Lung (tissue), 12 donors: ENCODE data around the gene RAPGEF2. TPM values are rescaled to one million over a fixed set of nuclear protein-coding genes. Genes with fewer than 3 reads are reported as not detected.
A peak's percentile ranks its signal among the peaks of the same experiment; 100 is the strongest.

ENCODE experiments used
- ATAC-seq: fragments of 200-7000 bp; cut with Tn5 transposase; one replicate; pipeline ENCODE4 v1.9.1; 2020; ENCODE audit warnings: moderate number of reproducible peaks; ENCODE audit not compliant: insufficient read depth, low FRiP score
- DNase-seq, 3 donors: peaks; one replicate each; pipeline ENCODE4 v3.0.0-alpha.2; 2013 to 2017
- H3K27ac ChIP-seq, 2 donors: one replicate each; pipeline ENCODE4 v1.5.1; 2013; ENCODE audit warnings: mild to moderate bottlenecking in 2 of 2, moderate library complexity in 2 of 2, control low read depth in 1 of 2, inconsistent platforms in 1 of 2, low read depth in 1 of 2, low read length in 1 of 2
- H3K27me3 ChIP-seq, 3 donors: one replicate each; pipeline ENCODE4 v1.5.1; 2013; ENCODE audit warnings: low read length in 2 of 3; ENCODE audit not compliant: control insufficient read depth in 3 of 3, insufficient read depth in 3 of 3
- H3K36me3 ChIP-seq, 4 donors: one replicate each; pipeline ENCODE4 v1.5.1; 2013; ENCODE audit warnings: low read length in 4 of 4, mild to moderate bottlenecking in 1 of 4, moderate library complexity in 1 of 4; ENCODE audit not compliant: control insufficient read depth in 4 of 4, insufficient read depth in 4 of 4
- H3K4me1 ChIP-seq, 5 donors: one replicate each; pipeline ENCODE4 v1.5.1; 2013; ENCODE audit warnings: low read length in 5 of 5, mild to moderate bottlenecking in 2 of 5, moderate library complexity in 1 of 5; ENCODE audit not compliant: control insufficient read depth in 5 of 5, insufficient read depth in 5 of 5
- H3K4me3 ChIP-seq: one replicate; pipeline ENCODE4 v1.5.1; 2013; ENCODE audit warnings: mild to moderate bottlenecking, control low read depth, moderate library complexity
- H3K9ac ChIP-seq, 2 donors: one replicate each; pipeline ENCODE4 v1.5.1; 2013; ENCODE audit warnings: low read length in 2 of 2, control low read depth in 1 of 2; ENCODE audit not compliant: insufficient read depth in 1 of 2
- H3K9me3 ChIP-seq, 4 donors: one replicate each; pipeline ENCODE4 v1.5.1; 2013; ENCODE audit warnings: low read length in 3 of 4, mild to moderate bottlenecking in 1 of 4, moderate library complexity in 1 of 4; ENCODE audit not compliant: control insufficient read depth in 4 of 4, insufficient read depth in 3 of 4
- CTCF ChIP-seq: IDR thresholded peaks from 2 replicates; pipeline ENCODE4 v1.5.1; 2012; ENCODE audit warnings: mild to moderate bottlenecking; ENCODE audit errors: control extremely low read depth, extremely low read depth
- WGBS, 2 donors: extraction: QIAGEN DNeasy Blood & Tissue Kit; methylation state at CpG; one replicate each; pipeline ENCODE4 v1.1.7; 2013; 5-methylcytosine and 5-hydroxymethylcytosine counted together
- polyA plus RNA-seq, 2 donors: library from polyadenylated mRNA; stranded (reverse); fragments of 200-250 nt; gene quantifications; one replicate each; pipeline ENCODE4 v1.2.1, GENCODE V29; 2013
- total RNA-seq, 2 donors: library from RNA; depleted of rRNA in 1 of 2; stranded (reverse); fragments of >200 nt in 1 of 2; gene quantifications; one replicate each; pipeline ENCODE4 v1.2.1, GENCODE V29; 2014 to 2021
- donor health status: control.
- donor health status: control.
- donor health status: Bipolar disorder and iron deficiency.
- donor health status: healthy.
- donor health status: DM: yes; HTN: yes; CAD: no.

The RAPGEF2 gene
- total and polyA plus RNA-seq, 4 donors: 8.6 to 88.7 (median 32.2) TPM

- H3K4me1 ChIP-seq: peaks cover 0 to 11% (median 7%) of the 10 kb centered on the region in 5 donors
- 80 to 86% methylated on average over 2 of the region's 2 CpGs for WGBS, 2 donors
- peaks cover 9 to 22% (median 14%) of the 10 kb centered on the region in 4 donors for H3K36me3 ChIP-seq
- TF ChIP-seq CTCF: no peak
- ATAC-seq: no peak
- H3K27ac ChIP-seq: peak overlapping the region in 1 of 2 donors; percentile 37
- no peak for DNase-seq
- H3K4me3 ChIP-seq: no peak overlapping the region
- no peak overlapping the region for H3K9ac ChIP-seq
- H3K9me3 ChIP-seq: no peaks in the 10 kb centered on the region
- no peaks in the 10 kb centered on the region for H3K27me3 ChIP-seq
Measured at GRCh38 chr4:159358226-159358625, 255.3 kb downstream of the RAPGEF2 start.

- DNase-seq: peak in 1 of 3 donors; percentile 10
- no peak for TF ChIP-seq CTCF
- ATAC-seq: no peak
- H3K27me3 ChIP-seq: no peaks in the 10 kb centered on the region
- no peak overlapping the region for H3K4me3 ChIP-seq
- H3K9me3 ChIP-seq: no peaks in the 10 kb centered on the region
- WGBS, 2 donors: 87 to 98% methylated on average over 3 of the region's 3 CpGs
- H3K4me1 ChIP-seq: peaks cover 0 to 11% (median 7%) of the 10 kb centered on the region in 5 donors
- H3K9ac ChIP-seq: no peak overlapping the region
- H3K36me3 ChIP-seq: peaks cover 0 to 16% (median 8%) of the 10 kb centered on the region in 4 donors
- peak overlapping the region in 1 of 2 donors; percentile 33 for H3K27ac ChIP-seq
Measured at GRCh38 chr4:159360549-159360948, 257.7 kb downstream of the RAPGEF2 start.

- Histone ChIP-seq H3K9ac (no peak overlapping the region), H3K36me3 (peaks cover 0 to 11% (median 5%) of the 10 kb centered on the region in 4 donors), H3K27ac (no peak overlapping the region), H3K4me1 (peaks cover 0 to 28% (median 3%) of the 10 kb centered on the region in 5 donors), H3K9me3 (no peaks in the 10 kb centered on the region), H3K4me3 (no peak overlapping the region), H3K27me3 (no peaks in the 10 kb centered on the region)
- ATAC-seq: no peak
- TF ChIP-seq CTCF: no peak
- no peak for DNase-seq
- 96 to 100% methylated on average over 3 of the region's 3 CpGs for WGBS, 2 donors
Measured at GRCh38 chr4:159363361-159363760, 260.5 kb downstream of the RAPGEF2 start.
